BLaER1 treated with 17β-estradiol and CSF1 and Interleukin-3, amounts not matched to agents 10 nM and 100 nM (cell line): ENCODE data around the gene ACTR1B.
"Not testable (repeated sequence)": the region's sequence is repeated elsewhere in the genome, so short reads cannot be mapped to it uniquely, and the experiment has no call there.

Source experiments
- H3K27ac ChIP-seq, 11 experiments: shearing (Covaris generic); formaldehyde crosslinking; 2 replicates each; pipeline ENCODE4 v1.8.1; 2022
- H3K27me3 ChIP-seq, 11 experiments: shearing (Covaris generic); formaldehyde crosslinking; 2 replicates each; pipeline ENCODE4 v1.8.1; 2022
- H3K36me3 ChIP-seq, 11 experiments: shearing (Covaris generic); formaldehyde crosslinking; 2 replicates each; pipeline ENCODE4 v1.8.1; 2022
- H3K4me1 ChIP-seq, 10 experiments: shearing (Covaris generic); formaldehyde crosslinking; 2 replicates each; pipeline ENCODE4 v1.8.1; 2022
- H3K4me2 ChIP-seq, 11 experiments: shearing (Covaris generic); formaldehyde crosslinking; 2 replicates each; pipeline ENCODE4 v1.8.1; 2022
- H3K4me3 ChIP-seq, 10 experiments: shearing (Covaris generic); formaldehyde crosslinking; 2 replicates each; pipeline ENCODE4 v1.8.1; 2022
- H3K9ac ChIP-seq, 11 experiments: shearing (Covaris generic); formaldehyde crosslinking; 2 replicates each; pipeline ENCODE4 v1.8.1; 2022
- H3K9me3 ChIP-seq, 11 experiments: shearing (Covaris generic); formaldehyde crosslinking; replicated peaks in 1 of 11; 2 replicates each; pipeline ENCODE4 v1.8.1; 2022
- H4K20me1 ChIP-seq, 11 experiments: shearing (Covaris generic); formaldehyde crosslinking; 2 replicates each; pipeline ENCODE4 v1.8.1; 2022
- Cebpa-rat ChIP-seq, 11 experiments: shearing (Covaris generic); IDR thresholded peaks; 2 replicates each; pipeline ENCODE4 v1.8.1; 2022

Gene ACTR1B

GRCh38 chr2:97697252-97698235 is 33.7 kb upstream of the ACTR1B start:
- no peaks in the 10 kb centered on the region for H3K36me3 ChIP-seq
- H3K4me3 ChIP-seq, result peak overlapping the region in 1 of 10 experiments; percentile 21; a peak in 2 of 20 replicates
- H3K9me3 ChIP-seq, result no peaks in the 10 kb centered on the region
- no peaks in the 10 kb centered on the region for H4K20me1 ChIP-seq
- H3K4me1 ChIP-seq, result peaks cover 21 to 44% (median 38%) of the 10 kb centered on the region in 10 experiments
- no peaks in the 10 kb centered on the region for H3K27me3 ChIP-seq
- peak overlapping the region in 2 of 11 experiments; percentile 15 to 16; a peak in 1 of 22 replicates for H3K9ac ChIP-seq
- no peak overlapping the region for H3K27ac ChIP-seq
- H3K4me2 ChIP-seq, result peak overlapping the region; percentile 5 to 73 (median 40); a peak in 20 of 22 replicates
- TF ChIP-seq Cebpa-rat (IDR thresholded peaks at IDR 0.05), result no peak

GRCh38 chr2:97695744-97696143 is 31.9 kb upstream of the ACTR1B start:
- Histone ChIP-seq H4K20me1 (no peaks in the 10 kb centered on the region), H3K27me3 (no peaks in the 10 kb centered on the region), H3K4me3 (no peak overlapping the region), H3K9me3 (no peaks in the 10 kb centered on the region), H3K4me2 (no peak overlapping the region), H3K4me1 (peaks cover 17 to 33% (median 28%) of the 10 kb centered on the region in 10 experiments), H3K27ac (no peak overlapping the region), H3K9ac (no peak overlapping the region; a peak in 1 of 22 replicates), H3K36me3 (no peaks in the 10 kb centered on the region)
- TF ChIP-seq Cebpa-rat (IDR thresholded peaks at IDR 0.05), result no peak

GRCh38 chr2:97693476-97693875 is 29.6 kb upstream of the ACTR1B start:
- Histone ChIP-seq H3K9me3 (no peaks in the 10 kb centered on the region), H3K27me3 (no peaks in the 10 kb centered on the region), H3K9ac (no peak overlapping the region), H3K4me1 (peaks cover 12 to 19% (median 15%) of the 10 kb centered on the region in 10 experiments; a peak in 18 of 20 replicates), H3K4me2 (no peak overlapping the region), H3K4me3 (no peak overlapping the region), H3K27ac (no peak overlapping the region), H4K20me1 (no peaks in the 10 kb centered on the region), H3K36me3 (no peaks in the 10 kb centered on the region)
- TF ChIP-seq Cebpa-rat (IDR thresholded peaks at IDR 0.05), result no peak

- no peaks in the 10 kb centered on the region for H3K36me3 ChIP-seq
- no peak overlapping the region for H3K27ac ChIP-seq
- no peaks in the 10 kb centered on the region for H3K27me3 ChIP-seq
- H3K9me3 ChIP-seq, result 0 out of 22 replicates have a peak, but pooled peaks cover 0 to 3% (median 0%) of the 10 kb centered on the region in 11 experiments
- no peak overlapping the region for H3K9ac ChIP-seq
- H3K4me1 ChIP-seq, result peaks cover 7 to 15% (median 10%) of the 10 kb centered on the region in 10 experiments; a peak in 15 of 20 replicates
- no peak overlapping the region for H3K4me3 ChIP-seq
- peak overlapping the region in 6 of 11 experiments; percentile 15 to 54 (median 44); a peak in 8 of 22 replicates for H3K4me2 ChIP-seq
- TF ChIP-seq Cebpa-rat (IDR thresholded peaks at IDR 0.05), result no peak
- H4K20me1 ChIP-seq, result no peaks in the 10 kb centered on the region
Measured at GRCh38 chr2:97691166-97691565, 27.3 kb upstream of the ACTR1B start.

GRCh38 chr2:97688062-97688827 is 24.4 kb upstream of the ACTR1B start:
- TF ChIP-seq Cebpa-rat (IDR thresholded peaks at IDR 0.05), result no peak
- no peak overlapping the region for H3K4me2 ChIP-seq
- no peaks in the 10 kb centered on the region for H3K36me3 ChIP-seq
- H3K27ac ChIP-seq, result no peak overlapping the region
- H4K20me1 ChIP-seq, result no peaks in the 10 kb centered on the region
- H3K4me3 ChIP-seq, result no peak overlapping the region
- H3K4me1 ChIP-seq, result peaks cover 7 to 15% (median 10%) of the 10 kb centered on the region in 10 experiments; a peak in 15 of 20 replicates
- peaks cover 0 to 9% (median 0%) of the 10 kb centered on the region in 11 experiments; a peak in 1 of 22 replicates for H3K9me3 ChIP-seq
- no peaks in the 10 kb centered on the region for H3K27me3 ChIP-seq
- H3K9ac ChIP-seq, result no peak overlapping the region

GRCh38 chr2:97687235-97687634 is 23.4 kb upstream of the ACTR1B start:
- peaks cover 7 to 15% (median 11%) of the 10 kb centered on the region in 10 experiments; a peak in 15 of 20 replicates for H3K4me1 ChIP-seq
- not testable (repeated sequence) for H4K20me1 ChIP-seq, H3K36me3 ChIP-seq, H3K4me3 ChIP-seq, H3K9me3 ChIP-seq, H3K9ac ChIP-seq, H3K27me3 ChIP-seq
- H3K4me2 ChIP-seq, result peak overlapping the region in 3 of 11 experiments; percentile 11 to 30 (median 22); a peak in 2 of 22 replicates
- 0 out of 22 replicates have a peak overlapping the region, but pooled peaks of 1 of the 11 experiments have one; percentile 4 for H3K27ac ChIP-seq

- no peak overlapping the region for H3K9ac ChIP-seq
- no peak for TF ChIP-seq Cebpa-rat (IDR thresholded peaks at IDR 0.05)
- H3K9me3 ChIP-seq, result peaks cover 14 to 28% (median 22%) of the 10 kb centered on the region in 11 experiments
- H3K4me2 ChIP-seq, result no peak overlapping the region
- no peak overlapping the region for H3K27ac ChIP-seq
- no peak overlapping the region for H3K4me3 ChIP-seq
- H4K20me1 ChIP-seq, result no peaks in the 10 kb centered on the region
- H3K4me1 ChIP-seq, result peaks cover 0 to 12% (median 1%) of the 10 kb centered on the region in 10 experiments; a peak in 10 of 20 replicates
- no peaks in the 10 kb centered on the region for H3K36me3 ChIP-seq
- H3K27me3 ChIP-seq, result no peaks in the 10 kb centered on the region
Measured at GRCh38 chr2:97678298-97678697, 14.5 kb upstream of the ACTR1B start.

- H3K4me1 ChIP-seq, result peaks cover 0 to 18% (median 5%) of the 10 kb centered on the region in 10 experiments; a peak in 11 of 20 replicates
- TF ChIP-seq Cebpa-rat (IDR thresholded peaks at IDR 0.05), result no peak
- H3K27me3 ChIP-seq, result no peaks in the 10 kb centered on the region
Measured at GRCh38 chr2:97677480-97677879, 13.6 kb upstream of the ACTR1B start.

GRCh38 chr2:97676620-97677019 is 12.8 kb upstream of the ACTR1B start:
- no peak overlapping the region for H3K27ac ChIP-seq
- no peaks in the 10 kb centered on the region for H4K20me1 ChIP-seq
- H3K9me3 ChIP-seq, result peaks cover 14 to 28% (median 22%) of the 10 kb centered on the region in 11 experiments
- no peak for TF ChIP-seq Cebpa-rat (IDR thresholded peaks at IDR 0.05)
- H3K36me3 ChIP-seq, result no peaks in the 10 kb centered on the region
- H3K4me3 ChIP-seq, result no peak overlapping the region
- no peak overlapping the region for H3K9ac ChIP-seq
- no peak overlapping the region for H3K4me2 ChIP-seq
- H3K4me1 ChIP-seq, result peaks cover 0 to 12% (median 5%) of the 10 kb centered on the region in 10 experiments; a peak in 10 of 20 replicates
- no peaks in the 10 kb centered on the region for H3K27me3 ChIP-seq

More at GRCh38 chr2:97677480-97677879, 13.6 kb upstream of the ACTR1B start:
- Histone ChIP-seq H3K4me3 (no peak overlapping the region), H3K27ac (no peak overlapping the region), H3K9ac (no peak overlapping the region), H3K9me3 (peaks cover 14 to 28% (median 22%) of the 10 kb centered on the region in 11 experiments), H4K20me1 (no peaks in the 10 kb centered on the region), H3K36me3 (no peaks in the 10 kb centered on the region), H3K4me2 (no peak overlapping the region)
